ENCODE data around the gene GMFB.

GRCh38 chr14:54470701-54471100, 18.1 kb downstream of the GMFB start:
- TF ChIP-seq NFRKB (IDR thresholded peaks at IDR 0.05) (no peak), BHLHE40 (IDR thresholded peaks at IDR 0.05; ENCODE audit: borderline replicate concordance) (no peak)

Measured in HEK293T (cell line).